A673 (cell line): ENCODE data around the gene CACNG4. TPM values are rescaled to one million over a fixed set of nuclear protein-coding genes. Genes with fewer than 3 reads are reported as not detected.

Experiments used
- BruUV-seq: library from RNA; stranded (reverse); fragments of 400-500 nt; replicated peaks from 2 replicates; lab custom pipeline; 2021; lab: Mats Ljungman, UMichigan
- CTCF ChIA-PET: fragments of 300-600 bp; sonication (Branson Sonifier 250); formaldehyde crosslinking; loops from one replicate; lab custom pipeline; 2022; ENCODE audit warnings: antibody characterized with exemption; lab: Charles Lee
- POLR2A ChIA-PET: fragments of 300-600 bp; sonication (Branson Sonifier 250); formaldehyde crosslinking; loops from one replicate; lab custom pipeline; 2022; ENCODE audit warnings: antibody characterized with exemption; ENCODE audit not compliant: low non-redundant PET; lab: Charles Lee
- DNase-seq: peaks from one replicate; pipeline ENCODE4 v3.0.0-alpha.2; 2015; ENCODE audit warnings: low spot score
- H3K27ac ChIP-seq: fragments of 200-600 bp; sonication (generic); 2 replicates; pipeline ENCODE4 v1.5.1; 2016; ENCODE audit warnings: mixed run types, low read depth, mild to moderate bottlenecking, mixed read lengths, antibody characterized with exemption, low read length; ENCODE audit not compliant: poor library complexity, severe bottlenecking
- H3K27me3 ChIP-seq: fragments of 200-600 bp; sonication (generic); replicated peaks from 2 replicates; pipeline ENCODE4 v1.6.1; 2017; ENCODE audit warnings: mixed run types, low read depth, mild to moderate bottlenecking, mixed read lengths, antibody characterized with exemption, low read length; ENCODE audit not compliant: insufficient read depth, poor library complexity
- H3K36me3 ChIP-seq: fragments of 200-600 bp; sonication (generic); 2 replicates; pipeline ENCODE4 v1.6.1; 2016; ENCODE audit warnings: mixed run types, mild to moderate bottlenecking, mixed read lengths, antibody characterized with exemption, low read length; ENCODE audit not compliant: insufficient read depth, poor library complexity, severe bottlenecking
- H3K4me1 ChIP-seq: fragments of 200-600 bp; sonication (generic); 2 replicates; pipeline ENCODE4 v1.6.1; 2017; ENCODE audit warnings: mixed run types, mild to moderate bottlenecking, mixed read lengths, antibody characterized with exemption, low read length; ENCODE audit not compliant: insufficient read depth, poor library complexity, severe bottlenecking
- H3K4me3 ChIP-seq: fragments of 200-600 bp; sonication (generic); 2 replicates; pipeline ENCODE4 v1.5.1; 2016; ENCODE audit warnings: low read depth, mixed run types, mild to moderate bottlenecking, mixed read lengths, low read length; ENCODE audit not compliant: poor library complexity, severe bottlenecking
- H3K9me3 ChIP-seq: fragments of 200-600 bp; sonication (generic); 2 replicates; pipeline ENCODE4 v1.6.1; 2016; ENCODE audit warnings: mixed run types, low read depth, mild to moderate bottlenecking, mixed read lengths, antibody characterized with exemption, low read length; ENCODE audit not compliant: poor library complexity, severe bottlenecking
- CTCF ChIP-seq: fragments of 300-800, 200-600 bp; sonication (generic); conservative IDR thresholded peaks from 2 replicates; pipeline ENCODE4 v1.5.1; 2017; ENCODE audit warnings: low read depth, mild to moderate bottlenecking, antibody characterized with exemption, low read length, moderate library complexity, mixed read lengths
- EZH2 ChIP-seq: fragments of 200-600 bp; sonication (generic); IDR thresholded peaks from 2 replicates; pipeline ENCODE4 v1.6.1; 2017; ENCODE audit warnings: borderline replicate concordance, low read depth, mild to moderate bottlenecking, mixed read lengths, antibody characterized with exemption, low read length; ENCODE audit not compliant: poor library complexity, severe bottlenecking
- intact Hi-C: fragments of 100-400 bp; cut with micrococcal nuclease; formaldehyde crosslinking; loops from one replicate; pipeline ENCODE4 v1.10.0; 2022; ENCODE audit not compliant: unreplicated experiment
- total RNA-seq: library from RNA; stranded (reverse); gene quantifications from 2 replicates; pipeline ENCODE4 v1.2.3, GENCODE V29; 2021

CACNG4 gene
- total RNA-seq, 1 experiment from 2014 or later = 9.7 TPM

DNA sequence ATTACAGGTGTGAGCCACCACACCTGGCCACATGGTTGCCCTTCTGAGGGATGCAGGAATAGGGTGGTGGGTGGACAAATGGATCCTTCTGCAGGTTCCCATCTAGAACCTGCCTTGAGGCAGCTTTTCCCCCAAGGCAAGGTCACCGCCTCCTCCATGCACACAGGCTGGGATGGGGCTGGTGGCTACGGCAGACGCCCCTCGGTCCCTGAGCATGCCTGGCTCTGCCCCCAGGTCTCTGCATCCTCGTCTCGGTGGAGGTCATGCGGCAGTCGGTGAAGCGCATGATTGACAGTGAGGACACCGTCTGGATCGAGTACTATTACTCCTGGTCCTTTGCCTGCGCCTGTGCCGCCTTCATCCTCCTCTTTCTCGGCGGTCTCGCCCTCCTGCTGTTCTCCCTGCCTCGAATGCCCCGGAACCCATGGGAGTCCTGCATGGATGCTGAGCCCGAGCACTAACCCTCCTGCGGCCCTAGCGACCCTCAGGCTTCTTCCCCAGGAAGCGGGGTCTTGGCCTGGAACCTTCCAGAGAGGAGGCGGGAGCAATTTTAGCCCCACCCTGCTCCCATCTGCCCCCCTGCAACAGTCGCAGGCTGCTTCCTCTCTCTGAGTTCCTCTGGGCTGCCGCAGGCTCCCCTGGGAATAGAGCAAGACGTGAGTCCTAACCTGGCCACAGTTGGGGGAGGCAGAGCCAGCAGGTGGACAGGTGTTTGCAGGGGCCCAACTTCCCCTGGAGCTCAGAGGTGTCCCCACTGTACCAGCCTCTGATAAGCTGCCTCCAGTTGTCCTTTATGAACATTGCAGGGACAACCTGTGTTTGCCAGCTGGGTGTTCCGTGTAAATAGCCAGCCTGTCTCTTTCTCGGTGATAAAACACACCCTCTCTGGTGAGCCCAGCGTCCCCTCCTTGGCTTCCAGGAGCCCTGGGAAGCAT lies 91.6 kb downstream of the CACNG4 start:
- DNase-seq = no peak
- H3K4me1 ChIP-seq = no peaks in the 10 kb centered on the region
- ChIA-PET POLR2A (no interaction called here), CTCF (no interaction called here)
- H3K4me3 ChIP-seq = no peak overlapping the region
- H3K36me3 ChIP-seq = no peaks in the 10 kb centered on the region
- no TSS peak for BruUV-seq
- no peak overlapping the region for H3K27ac ChIP-seq
- intact Hi-C loops = no loop called here
- no peaks in the 10 kb centered on the region for H3K9me3 ChIP-seq
- TF ChIP-seq CTCF (no peak), EZH2 (no peak)
- no peaks in the 10 kb centered on the region for H3K27me3 ChIP-seq

- H3K36me3 ChIP-seq = no peaks in the 10 kb centered on the region
- TF ChIP-seq EZH2 = no peak
- no peak for TF ChIP-seq CTCF
- no peaks in the 10 kb centered on the region for H3K9me3 ChIP-seq
- no peak for DNase-seq
- POLR2A ChIA-PET = no interaction called here
- CTCF ChIA-PET = no interaction called here
- H3K27ac ChIP-seq = no peak overlapping the region
- H3K4me1 ChIP-seq = no peaks in the 10 kb centered on the region
- no TSS peak for BruUV-seq
- intact Hi-C loops = no loop called here
- no peaks in the 10 kb centered on the region for H3K27me3 ChIP-seq
- H3K4me3 ChIP-seq = no peak overlapping the region
These were observed 92.4 kb downstream of the CACNG4 start for GRCh38 chr17:67056746-67057490.

GRCh38 chr17:67058036-67058435 lies 93.5 kb downstream of the CACNG4 start:
- ChIA-PET POLR2A (no interaction called here), CTCF (no interaction called here)
- intact Hi-C loops = no loop called here
- Histone ChIP-seq H3K27me3 (no peaks in the 10 kb centered on the region), H3K36me3 (no peaks in the 10 kb centered on the region), H3K4me3 (no peak overlapping the region), H3K9me3 (no peaks in the 10 kb centered on the region), H3K27ac (no peak overlapping the region), H3K4me1 (no peaks in the 10 kb centered on the region)
- no TSS peak for BruUV-seq
- TF ChIP-seq CTCF (no peak), EZH2 (no peak)
- no peak for DNase-seq
